AG08396 (cell line): ENCODE results near the gene MRPS14.
A peak's percentile ranks its signal among the peaks of the same experiment; 100 is the strongest.

Source experiments
- DNase-seq: peaks from one replicate; pipeline ENCODE4 v3.0.0; 2012; ENCODE audit warnings: low spot score, mixed read lengths

MRPS14 gene

DNA sequence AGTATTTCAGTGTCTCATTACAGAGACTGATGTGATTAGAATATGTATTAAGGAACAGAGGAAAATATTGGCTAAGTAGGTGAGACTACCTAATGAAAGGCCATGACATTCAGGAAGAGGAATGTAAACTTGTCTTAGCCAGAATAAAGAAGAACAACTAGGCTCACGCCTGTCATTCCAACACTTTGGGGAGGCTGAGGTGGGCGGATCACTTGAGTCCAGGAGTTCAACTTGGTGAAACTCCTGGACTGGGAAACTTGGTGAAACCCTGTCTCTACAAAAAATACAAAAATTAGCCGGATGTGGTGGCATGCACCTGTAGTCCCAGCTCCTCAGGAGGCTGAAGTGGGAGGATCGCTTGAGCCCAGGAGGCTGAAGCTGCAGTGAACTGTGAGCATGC, 38.3 kb downstream of the MRPS14 start:
- DNase-seq = no peak

DNA sequence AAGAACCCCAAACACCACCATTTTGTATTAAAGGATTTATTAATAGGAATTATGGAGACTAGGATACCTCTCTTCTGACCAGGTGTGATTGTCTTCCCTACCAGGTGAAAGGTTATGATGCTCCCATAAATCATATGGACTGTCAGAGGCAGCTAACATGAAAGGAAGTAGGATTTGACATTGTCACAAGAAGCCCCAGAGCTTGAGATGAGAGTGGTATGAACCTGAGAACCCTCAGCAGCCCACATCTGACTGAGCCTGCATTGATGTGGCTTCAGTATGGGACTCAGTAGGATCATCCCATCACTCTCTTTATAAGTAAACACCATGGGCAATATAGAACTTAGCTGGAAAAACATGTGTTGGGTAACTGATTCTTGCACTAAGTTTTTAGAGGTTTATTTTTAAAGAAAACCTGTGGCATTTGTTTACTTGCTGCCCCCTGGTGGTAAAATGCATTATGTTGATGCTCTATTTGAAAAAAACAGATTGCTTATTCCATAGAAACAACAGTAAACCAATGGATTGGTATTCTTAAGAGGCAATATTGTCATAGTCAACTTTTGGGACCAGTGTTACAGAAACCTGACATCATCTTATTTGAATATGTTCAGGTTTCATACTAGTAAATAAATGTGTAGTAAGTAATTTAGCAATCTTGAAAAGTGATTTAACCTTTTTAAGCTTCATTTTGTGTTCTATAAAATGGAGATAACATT, 40.1 kb downstream of the MRPS14 start:
- DNase-seq = peak; percentile 15

DNA sequence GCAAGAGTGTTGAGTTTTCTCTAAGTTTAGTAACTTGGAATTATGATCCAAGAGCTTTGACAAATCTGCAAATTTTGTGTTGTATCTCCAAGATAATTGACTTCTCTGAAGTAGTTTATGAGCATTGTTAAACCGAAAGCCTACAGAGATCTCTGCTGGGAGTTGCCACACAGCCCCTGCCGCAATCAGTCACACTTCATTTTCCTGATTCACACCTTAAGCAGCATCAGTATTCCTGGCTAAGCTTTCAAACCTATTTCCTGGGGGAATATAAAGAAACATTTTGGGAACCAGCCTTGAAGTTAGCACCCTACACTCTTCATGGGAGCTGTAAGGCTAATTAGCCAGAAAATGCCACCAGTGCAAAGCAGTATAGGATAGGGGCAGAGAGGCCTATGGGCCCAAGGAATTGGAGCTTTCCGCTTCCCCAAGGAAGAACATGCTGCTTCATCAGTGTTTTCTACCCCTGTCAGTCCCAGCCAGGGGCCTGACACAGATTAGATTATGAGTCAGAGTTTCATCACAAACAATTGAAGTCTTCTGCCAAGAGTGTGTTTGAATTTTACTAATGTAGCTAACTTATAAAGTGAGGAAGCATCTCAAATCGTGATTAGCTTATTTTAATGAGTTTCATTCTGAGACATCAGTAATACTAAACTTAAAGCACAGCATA, 46.7 kb downstream of the MRPS14 start:
- peak; percentile 35 for DNase-seq

DNA sequence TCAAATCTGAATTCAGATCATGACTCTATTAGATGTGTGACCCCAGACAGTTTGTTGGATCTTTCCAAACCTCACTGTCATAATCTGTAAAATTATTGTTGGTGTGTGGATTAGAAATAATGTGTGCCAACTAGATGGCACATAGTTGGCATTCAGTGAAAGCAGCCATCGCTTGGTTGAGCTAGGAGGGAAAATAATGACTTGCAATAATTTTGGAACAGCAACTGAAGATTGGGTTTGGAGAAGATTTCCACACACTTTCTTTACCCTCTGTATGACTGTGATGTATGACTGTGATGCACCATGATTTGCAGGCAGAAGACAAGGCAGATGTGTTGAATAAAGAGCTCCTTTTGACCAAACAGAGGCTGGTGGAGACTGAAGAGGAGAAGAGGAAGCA, 47.5 kb downstream of the MRPS14 start:
- no peak for DNase-seq

DNA sequence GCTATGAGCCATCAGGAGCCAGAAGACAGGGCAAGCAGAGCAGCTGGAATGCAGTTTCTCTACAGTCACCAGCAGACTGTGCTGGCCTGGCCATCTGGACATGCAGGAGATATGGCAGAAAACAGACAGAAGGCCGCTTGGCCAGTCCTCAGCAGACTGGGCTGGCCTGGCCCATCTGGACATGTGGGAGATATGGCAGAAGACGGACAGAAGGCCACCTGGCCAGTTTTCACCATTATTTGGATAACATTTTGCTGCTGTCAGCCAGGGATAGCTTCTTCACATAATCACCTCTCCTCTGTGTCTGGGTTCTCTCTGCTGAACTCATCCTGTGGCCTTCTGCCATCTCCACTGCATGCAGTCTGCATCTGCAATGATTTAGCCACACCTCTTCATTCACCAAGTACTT, 48.5 kb downstream of the MRPS14 start:
- no peak for DNase-seq

DNA sequence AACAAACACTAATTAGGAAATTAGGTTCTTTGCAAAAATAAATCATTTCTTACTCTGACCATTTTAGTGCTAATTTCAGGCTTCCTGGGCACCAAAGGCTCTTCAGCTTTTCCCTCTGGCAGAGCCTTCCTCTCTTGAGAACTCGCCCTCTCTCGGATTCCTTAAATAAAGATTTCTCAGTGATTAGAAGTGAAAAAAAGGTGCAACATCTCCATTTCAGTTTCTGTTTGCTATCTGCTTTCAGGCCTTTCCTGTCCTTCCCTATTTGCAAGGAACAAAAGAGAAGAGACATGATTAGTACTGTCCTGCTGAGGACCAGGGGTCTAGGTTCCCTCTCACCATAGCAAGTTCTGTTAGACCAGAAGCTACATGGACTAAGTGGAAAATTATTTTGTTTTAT, 51.3 kb downstream of the MRPS14 start:
- DNase-seq = no peak

DNA sequence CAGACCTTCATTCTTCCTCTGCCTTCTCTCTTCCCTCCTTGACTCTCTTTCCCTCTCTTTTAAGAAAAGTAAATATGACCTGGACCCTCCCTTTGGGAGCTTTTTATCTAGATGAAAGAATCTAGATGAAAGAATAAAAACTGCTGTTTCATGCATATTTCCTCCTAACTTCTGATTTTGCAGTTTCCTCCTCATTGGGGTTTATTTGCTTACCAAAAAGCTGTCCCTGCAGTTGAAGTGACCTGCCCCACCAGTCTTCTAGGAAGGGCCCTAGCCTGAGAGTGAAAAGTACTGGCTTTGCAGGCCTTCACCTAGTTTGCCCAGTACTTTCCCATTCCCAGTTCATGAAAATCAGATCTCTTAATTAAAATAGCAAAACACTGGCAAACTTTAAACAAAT, 51.8 kb downstream of the MRPS14 start:
- no peak for DNase-seq

DNA sequence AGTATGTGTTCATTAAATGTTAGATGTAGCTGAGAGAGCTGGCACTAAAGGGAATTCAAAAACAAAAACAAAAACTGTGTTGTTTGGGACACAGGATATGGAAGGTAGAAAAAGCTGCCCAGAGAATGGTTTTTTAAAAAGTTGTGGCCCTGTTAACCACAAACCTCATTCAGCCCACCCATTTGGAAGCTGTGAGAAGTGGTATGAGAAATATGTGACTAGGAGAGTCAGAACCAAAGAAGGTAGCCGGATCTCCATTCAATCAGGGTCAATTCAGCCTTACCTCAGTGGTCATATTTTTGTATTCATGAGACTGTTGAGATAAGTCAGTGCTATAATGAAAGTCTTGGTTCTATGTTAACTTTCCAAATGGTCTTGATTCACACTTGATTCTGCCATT, 53.2 kb downstream of the MRPS14 start:
- no peak for DNase-seq

DNA sequence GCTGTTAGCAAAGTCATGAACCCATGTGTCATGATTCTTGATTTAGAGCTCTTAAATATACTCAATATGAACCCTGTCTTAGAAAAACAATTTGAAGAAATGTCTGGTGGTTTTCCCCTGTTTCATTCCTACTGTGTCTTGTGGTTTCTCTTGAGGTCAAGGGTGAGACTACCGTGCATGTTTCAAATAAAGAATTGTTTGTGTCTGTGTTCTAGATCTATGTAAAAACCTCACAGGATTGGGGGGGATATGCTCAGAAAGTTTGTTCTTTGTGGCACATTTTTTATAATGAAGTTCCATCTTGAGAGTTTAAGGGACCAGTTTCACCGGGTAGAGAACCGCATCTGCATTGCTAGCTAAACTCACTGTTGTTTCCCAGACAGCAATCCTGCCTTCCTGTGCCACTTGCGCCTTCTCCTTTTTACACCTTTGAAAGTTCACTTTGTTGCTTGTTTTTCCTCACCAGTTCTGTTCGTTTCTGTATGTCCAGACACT, 54.4 kb downstream of the MRPS14 start:
- peak; percentile 9 for DNase-seq

DNA sequence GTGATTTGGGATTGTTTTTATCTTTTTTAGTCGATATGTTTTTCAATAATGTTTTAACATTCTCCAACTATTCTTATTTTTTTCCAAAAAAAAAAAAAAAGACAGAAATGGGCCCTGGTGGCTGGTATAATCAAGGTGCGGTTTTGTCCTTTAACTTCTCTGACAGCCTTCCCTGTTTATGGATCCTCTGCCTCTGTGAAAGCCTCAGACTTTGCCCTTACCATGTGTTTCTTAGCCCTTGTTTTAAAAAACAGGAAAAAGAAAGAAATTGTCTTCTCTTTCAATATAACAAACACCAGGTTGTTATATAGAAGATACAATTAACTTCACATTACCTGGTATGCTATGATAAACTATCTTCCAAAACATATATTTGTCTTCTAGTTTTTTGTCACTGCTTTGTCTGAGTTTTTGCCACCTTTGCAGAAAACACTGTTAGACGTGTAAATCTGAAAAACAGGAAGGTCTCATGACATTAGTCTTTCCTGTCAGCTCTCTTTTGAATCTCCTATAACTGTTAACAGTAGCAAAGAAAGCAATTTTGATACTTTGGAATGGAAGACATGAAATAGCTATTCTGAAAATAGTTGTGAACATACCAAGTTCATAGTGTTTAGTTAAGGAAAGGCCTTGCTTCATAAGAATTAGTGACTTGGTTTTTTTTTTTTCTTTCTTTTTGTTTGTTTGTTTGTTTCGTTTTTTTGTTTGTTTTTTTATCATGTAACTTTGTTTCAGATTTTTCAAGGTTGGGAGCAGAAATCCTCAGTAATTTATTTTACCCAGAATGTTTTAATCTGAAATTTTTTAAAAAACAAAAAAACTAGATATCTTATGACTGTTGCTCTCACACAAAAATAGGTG, 55.1 kb downstream of the MRPS14 start:
- DNase-seq = no peak

DNA sequence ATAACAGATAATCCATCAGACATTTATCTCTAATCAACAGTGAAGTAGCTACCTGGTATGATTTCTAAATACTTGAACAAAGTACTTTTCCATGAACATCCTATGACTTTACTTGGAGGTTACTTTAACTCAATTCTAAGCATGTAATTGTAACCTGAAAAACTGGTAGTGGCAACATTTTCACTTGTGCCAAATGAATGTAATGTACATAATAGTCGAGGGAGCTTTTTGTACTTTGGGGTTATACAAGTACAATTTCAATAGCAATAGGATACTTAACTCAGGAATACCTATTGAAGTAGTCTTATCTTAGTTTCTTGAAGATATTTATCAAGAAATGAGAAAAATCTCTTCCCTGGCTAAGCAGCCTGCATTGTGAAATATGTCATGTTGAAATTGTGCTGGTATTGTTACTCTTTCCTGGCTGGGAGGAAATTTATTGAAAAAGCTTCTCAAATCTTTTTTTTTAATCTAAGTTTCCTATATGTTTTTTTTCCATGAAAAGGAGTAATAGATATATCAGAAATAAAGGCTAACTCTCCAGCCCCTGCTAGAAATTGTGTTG, 57.1 kb downstream of the MRPS14 start:
- no peak for DNase-seq

DNA sequence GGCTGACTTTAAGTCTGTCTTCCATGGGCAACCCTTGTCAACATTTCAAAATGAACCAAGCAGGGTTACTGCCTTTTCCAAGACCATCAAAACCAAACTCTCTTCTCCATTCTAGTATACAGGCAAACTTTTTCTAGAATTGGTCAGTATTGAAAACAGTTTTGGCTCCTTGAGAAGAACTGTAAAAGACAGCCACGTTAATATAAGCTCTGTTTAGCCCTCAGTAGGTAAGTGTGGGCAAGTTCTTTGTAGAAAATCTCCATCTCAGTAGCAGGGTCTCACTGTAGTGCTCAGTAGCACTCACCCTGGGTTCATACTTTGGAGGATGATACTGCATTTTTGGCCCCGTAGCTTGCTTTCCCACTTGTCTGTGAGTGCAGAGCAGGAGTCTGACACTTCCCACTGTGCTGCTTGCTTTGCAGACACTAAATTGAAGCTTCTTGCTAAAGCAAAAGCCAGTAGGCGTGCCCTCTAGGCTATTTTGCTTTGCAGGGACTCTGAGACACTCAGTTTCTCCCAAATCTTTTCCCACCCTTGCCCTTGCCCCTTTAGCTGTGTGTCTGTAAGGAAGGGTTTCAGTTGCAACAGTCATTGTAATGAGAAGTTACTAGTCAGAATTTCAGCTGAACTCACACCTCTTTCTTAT, 57.7 kb downstream of the MRPS14 start:
- DNase-seq = no peak

DNA sequence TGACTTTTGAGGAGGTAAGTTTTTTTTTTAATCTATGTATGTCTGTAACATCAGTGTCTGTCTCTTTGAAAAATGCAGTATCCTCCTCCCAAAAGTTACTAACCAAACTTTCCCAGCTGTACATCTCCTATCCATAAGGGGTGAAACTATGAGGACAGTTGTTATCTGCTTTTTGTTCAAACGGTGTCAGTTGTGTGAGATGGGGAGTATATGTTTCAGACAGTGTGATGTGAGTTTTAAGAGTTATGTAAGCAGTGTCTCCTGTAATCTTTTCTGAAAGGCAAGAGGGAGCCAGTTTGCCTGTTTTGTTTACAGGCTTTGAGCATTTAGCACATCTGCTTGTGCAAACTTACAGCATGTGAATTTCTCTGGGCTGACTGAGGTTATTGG, 58.3 kb downstream of the MRPS14 start:
- no peak for DNase-seq

DNA sequence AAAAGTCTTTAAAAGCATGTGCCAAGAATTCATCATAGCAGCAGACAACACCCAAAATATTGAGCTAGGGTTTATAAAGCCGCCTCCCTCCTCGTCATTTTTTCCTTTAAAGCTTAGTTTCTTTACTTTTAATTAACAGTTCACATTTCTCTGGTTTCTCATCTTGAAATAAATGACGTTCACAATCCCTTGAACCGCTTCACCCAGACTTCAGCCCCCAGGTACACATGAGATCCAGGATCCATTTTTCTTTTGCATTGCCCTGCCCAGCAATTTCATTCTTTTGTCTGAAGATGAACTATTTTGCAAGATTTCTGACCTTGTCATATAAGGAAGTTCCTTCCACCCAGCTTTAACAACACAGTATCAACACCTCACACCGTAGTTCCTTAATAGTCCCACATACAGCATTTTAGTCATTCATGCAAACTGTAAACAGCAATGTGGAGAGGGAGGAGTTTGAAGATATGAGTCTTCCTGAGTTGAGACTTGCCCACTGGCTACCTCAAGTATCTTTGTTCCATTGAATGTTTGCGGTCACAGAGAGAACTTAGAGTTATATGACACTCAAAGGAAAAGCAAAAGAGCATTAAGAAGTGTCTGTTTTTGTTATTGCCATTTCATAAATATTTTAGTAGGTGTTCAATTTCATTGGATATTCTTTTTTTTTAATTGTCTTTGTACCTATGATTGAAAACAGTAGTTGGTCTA, 58.8 kb downstream of the MRPS14 start:
- DNase-seq = no peak

DNA sequence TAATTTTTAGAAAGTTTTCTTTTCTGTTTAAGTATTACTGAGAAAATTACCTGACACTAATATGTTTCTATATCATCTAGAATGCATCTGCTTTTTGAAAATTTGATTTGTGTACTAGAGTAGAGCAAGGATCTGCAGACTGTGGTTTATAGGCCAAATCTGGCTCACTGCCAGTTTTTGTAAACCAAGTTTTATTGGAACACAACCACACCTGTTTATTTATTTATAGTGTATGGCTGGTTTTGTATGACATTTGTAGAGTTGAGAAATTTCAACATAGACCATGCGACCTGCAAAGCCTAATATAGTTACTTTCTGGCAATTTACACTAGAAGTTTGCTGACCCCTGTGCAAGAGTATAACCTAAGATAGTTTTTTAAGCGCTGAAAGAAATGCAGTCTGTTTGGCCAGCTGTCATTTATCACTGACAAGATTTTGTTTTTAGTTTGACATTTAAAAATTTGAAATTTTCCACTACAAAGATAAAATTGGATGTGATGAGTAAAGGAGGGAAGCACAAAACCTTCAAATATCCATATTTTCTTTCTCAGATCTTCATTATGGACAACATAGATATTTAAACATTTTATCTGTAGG, 59.6 kb downstream of the MRPS14 start:
- no peak for DNase-seq
